Glomerular endothelial cell (primary cell): ENCODE data around the gene ALDH1A1. TPM values are rescaled to one million over a fixed set of nuclear protein-coding genes. Genes with fewer than 3 reads are reported as not detected.

ENCODE experiments used
- DNase-seq: peaks from one replicate; pipeline ENCODE4 v3.0.0-alpha.2; 2011; ENCODE audit warnings: low read depth, low spot score; ENCODE audit errors: extremely low read depth
- total RNA-seq: library from RNA; depleted of rRNA; stranded (reverse); fragments of >200 nt; gene quantifications from 2 replicates; pipeline ENCODE4 v1.2.3, GENCODE V29; 2015

Gene ALDH1A1
- total RNA-seq = 10.5 and 172 TPM in 2 replicates

DNA sequence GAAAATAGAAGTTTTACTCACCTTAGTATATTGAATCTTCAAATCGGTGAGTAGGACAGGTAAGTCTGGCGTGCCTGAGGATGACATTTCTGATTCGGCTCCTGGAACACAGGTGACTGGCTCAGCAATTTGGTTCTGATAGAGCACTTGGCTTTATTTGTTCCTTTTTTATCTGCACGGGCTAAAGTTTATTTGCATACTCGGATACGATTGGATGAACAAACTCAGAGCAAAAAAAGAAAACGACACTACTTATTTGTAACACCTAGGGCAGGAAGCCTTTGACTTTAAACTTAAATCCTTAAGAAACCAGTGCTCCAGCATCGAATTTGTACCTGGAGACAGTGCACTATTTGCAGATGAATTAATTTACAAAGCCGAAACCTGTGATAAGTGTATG, at the start of gene ALDH1A1:
TSS of gene ALDH1A1 (minus strand) at position 140 of the 400 bp plus-strand sequence. CDS start at position 87, 53 bp downstream.
- DNase-seq = no peak

DNA sequence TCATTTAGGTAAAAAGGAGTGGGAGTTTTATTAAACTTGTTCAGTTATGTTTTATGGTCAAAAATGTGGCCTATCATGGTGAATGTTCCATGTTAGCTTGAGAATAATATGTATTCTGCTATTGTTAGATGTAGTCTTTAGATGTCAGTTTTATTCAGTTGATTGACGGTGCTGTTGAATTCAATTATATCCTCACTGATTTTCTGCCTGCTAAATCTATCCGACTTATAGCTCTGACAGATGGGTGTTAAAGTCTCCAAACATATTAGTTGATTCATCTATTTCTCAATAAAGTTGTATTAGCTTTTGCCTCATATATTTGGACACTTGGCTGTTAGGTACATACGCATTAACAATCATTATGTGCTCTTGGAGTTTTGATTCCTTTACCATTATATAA, 49.0 kb upstream of the ALDH1A1 start:
- no peak for DNase-seq

DNA sequence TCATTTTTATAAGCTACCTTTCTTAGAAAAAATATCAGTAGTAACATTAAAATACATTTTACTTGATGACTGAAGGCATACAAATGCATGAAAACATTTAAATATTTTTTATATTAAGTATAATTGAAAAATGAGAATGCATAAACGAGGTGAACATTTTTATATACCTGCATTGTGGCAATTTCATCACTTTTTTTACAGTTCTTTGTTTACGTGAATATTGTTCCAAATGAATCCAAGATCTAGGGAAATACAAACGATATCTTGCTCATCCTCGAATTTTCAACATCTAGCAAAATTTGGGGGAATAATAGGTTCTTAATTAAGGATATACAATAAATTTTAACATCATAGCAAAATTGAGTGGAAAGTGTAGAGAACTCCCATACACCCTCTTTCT, 45.5 kb upstream of the ALDH1A1 start:
- DNase-seq = no peak

DNA sequence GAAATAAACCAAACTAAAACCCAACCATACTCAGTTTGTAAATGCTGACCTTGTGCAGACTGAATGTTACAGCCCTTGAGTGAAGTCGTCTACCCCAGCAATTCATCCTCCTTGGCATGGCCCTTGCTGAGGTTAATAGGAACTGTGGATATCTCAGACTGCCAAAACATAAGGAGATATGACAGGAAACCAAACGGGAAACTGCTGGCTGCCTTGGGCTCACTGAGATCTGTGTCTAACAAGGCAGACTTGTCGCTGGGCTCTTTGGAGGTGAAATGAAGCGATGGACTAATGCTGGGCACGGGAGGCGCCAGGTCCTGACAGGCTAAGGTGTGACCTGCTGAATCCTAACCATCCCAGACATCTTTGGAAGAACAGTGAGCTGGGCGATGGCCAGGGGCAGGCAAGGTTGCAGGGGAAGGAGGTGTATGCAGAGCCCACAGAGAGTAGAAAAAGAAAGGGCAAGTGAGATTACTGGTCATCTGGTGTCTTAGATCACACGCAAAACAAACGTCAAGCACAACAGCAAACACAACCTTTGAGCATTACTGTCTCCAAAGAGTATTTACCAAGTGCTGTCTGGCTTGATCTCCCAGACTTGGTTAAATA, 44.6 kb upstream of the ALDH1A1 start:
- no peak for DNase-seq

DNA sequence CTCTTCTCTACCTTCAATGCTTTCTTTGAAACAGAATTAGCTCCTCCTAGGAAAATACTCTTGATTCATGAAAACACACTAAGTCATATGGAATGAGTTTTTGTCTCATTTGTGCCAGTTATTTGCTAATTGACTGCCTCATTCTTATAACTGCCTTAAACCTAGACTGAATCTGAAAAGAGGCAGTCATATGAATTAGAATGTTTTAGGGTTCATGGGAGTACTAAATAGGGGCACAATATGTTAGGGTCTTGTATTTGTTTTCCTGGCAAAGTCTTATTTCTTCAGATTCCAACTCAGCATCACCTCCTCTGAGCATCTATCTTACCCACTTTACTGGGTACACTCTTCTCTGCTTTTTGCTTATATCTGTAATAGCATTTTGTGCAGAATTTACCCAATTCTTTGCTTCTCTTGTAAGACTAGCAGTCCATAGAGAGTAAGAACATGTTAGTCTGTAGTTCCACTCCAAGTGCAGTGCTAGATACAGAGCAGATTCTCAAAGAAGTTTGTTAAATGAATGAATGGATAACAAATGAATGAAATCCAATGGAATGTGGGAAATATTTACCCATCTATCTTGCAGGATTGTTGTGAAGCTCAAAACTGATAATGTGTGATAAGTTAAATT, 43.9 kb upstream of the ALDH1A1 start:
- no peak for DNase-seq

DNA sequence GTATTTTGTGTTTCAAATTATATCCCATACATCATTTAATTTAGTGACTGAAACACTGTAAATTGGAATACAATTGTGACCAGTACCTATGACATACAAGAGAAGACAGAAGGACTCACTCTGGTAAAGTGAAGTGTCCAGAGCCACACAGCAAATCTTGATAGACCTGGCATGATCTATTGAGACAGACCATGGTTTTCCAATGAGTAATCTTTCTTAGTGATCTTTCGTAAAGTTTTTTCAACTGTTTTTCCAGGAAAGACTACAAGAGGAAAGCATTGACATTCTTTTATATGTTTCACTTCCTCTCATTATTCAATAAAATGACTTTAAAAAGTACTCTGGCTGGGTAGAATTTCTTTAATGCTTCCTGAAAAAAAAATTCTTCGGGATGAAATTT, 43.3 kb upstream of the ALDH1A1 start:
- DNase-seq = peak; percentile 72

DNA sequence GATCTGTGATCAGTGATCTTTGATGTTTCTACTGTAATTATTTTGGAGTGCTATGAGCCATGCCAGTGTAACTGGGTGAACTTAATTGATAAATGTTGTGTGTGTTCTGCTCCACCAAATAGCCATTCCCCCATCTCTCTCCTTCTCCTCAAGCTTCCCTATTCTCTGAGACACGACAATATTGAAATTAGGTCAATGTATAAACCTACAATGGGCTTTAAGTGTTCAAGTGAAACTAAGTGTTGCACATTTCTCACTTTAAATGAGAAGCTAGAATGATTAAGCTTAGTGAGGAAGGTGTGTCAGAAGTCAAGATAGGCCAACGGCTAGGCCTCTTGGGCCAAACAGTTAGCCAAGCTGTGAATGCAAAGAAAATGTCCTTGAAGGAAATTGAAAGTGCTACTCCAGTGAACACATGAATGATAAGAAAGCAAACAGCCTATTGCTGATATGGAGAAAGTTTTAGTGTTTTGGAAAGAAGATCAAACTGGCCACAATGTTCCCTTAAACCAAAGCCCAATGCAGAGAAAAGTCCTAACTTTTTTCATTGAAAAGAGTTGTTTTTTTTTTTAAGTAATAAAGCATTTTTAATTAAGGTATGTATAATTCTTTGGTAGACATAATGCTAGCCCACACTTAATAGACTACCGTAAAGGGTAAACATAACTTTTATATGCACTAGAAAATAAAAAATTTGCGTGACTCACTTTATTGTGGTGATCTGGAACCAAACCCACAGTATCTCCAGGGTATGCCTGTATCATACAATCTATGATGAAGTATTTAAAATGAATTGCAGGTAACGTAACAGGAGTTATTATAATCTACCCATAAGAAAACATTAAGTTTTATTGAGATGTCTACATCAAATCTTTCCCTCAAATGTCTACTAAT, 42.5 kb upstream of the ALDH1A1 start:
- no peak for DNase-seq

DNA sequence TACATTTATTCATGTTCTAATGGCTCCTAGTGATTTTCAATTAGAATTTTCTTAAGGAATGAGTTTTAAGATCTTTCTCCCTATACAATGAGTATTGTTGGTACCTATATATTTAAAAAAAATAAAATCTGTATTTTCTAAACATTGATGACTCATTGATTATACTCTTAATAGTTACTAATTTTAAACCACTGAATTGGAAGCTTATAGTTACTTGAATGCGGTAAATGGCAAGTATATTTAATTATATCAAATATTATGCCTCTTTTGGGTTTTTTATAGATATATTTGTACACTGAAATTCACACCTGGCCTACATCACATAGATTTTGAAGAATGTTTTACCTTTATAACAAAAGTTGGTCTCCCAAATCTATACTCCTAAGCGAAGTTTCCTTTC, 38.9 kb upstream of the ALDH1A1 start:
- DNase-seq = no peak

DNA sequence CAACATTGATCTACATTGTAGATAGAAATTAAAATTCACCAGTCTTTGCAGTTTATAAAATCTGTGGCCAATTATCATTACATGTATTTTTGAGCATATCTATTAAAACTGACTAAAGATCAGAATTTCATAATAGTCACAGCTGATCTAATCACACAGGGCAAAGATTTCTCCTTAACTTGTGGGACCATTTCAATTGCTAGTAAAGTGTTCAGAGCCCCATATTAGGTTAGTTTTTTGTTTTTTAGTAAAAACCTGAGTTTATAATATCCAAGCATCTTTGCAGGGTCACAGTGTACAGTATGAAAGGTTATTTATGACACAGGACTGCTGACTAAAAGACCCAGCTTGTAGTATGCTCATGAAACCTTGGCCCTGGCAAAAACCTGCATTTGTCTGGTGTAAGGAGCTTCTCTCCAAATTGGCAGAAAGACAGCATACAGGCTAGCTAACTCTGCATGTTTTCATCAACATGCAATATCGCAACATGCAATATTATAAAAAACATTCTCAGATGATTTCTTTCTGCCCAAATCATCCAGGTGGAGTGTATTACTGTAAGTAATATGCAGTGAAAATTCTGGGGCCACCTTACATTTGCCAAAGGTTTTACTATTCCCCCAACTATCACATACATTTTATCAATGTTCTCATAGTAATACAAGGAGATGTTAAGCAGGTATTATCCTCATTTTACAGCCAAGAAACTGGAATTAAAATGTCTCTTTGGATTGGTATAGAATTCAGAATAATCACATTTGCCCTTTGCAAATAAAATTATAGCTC, 37.7 kb upstream of the ALDH1A1 start:
- DNase-seq = no peak

DNA sequence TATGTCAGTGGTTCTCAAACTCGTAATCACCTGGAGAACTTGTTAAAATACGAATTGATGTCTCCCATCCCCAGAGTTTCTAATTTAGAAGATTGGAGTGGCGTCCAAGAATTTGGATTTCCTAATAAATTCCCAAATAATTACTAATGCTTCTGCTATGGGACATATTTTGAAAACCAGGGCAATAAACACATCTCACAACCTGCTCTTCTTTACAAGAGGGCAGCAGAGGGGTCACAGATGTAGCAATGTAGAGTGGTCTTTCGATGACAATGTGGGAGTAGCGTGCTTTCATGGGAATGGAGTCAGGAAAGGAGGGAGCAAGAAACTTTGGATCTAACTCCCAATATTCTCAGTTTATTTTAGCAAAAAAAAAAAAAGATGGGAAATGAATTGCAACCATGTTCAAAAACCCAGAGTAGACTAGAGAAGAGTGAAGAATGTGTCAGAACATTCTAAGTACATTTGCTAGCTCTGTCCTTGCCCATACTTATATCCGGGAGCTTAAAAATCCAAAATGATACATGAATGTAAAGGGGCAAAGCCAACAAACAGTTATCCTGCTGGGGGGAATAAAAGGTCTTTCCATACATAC, 33.8 kb upstream of the ALDH1A1 start:
- DNase-seq = no peak

DNA sequence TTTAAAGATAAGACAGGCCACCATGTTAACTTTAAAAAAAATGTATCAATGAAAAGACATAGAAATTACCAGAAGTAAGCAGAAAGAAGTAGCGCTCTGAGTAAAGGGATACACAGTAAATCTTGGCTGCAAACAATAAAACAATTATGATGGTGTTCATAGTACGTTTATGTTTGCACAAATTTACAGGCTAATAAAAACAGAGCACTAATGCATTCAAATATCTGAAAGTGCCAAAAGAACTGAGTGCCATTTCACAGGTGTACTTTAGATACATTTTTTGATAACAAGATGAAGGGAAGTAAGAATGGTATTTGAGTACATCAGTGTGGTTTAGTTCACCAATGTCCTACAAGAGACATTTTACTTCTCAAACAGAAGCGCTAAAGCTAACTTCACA, 32.9 kb upstream of the ALDH1A1 start:
- DNase-seq = no peak

DNA sequence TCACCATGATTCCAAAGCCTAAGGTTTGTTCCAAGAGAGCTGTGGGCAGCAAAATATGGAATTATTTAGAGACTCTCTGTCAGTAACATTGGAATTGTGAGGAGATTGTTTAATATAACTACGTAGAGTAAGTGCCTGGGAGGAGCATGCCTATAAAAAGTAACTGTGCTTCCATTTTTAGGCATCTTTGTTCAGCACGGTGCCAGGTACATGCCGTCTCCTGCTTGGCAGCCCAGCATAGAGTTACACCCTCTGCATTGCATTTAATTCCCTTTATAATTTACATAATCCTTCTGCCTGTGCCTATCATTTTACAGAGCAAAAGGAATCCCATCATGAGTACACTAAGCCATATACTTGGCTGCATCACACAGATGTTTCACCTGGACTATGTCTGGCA, 32.1 kb upstream of the ALDH1A1 start:
- no peak for DNase-seq

DNA sequence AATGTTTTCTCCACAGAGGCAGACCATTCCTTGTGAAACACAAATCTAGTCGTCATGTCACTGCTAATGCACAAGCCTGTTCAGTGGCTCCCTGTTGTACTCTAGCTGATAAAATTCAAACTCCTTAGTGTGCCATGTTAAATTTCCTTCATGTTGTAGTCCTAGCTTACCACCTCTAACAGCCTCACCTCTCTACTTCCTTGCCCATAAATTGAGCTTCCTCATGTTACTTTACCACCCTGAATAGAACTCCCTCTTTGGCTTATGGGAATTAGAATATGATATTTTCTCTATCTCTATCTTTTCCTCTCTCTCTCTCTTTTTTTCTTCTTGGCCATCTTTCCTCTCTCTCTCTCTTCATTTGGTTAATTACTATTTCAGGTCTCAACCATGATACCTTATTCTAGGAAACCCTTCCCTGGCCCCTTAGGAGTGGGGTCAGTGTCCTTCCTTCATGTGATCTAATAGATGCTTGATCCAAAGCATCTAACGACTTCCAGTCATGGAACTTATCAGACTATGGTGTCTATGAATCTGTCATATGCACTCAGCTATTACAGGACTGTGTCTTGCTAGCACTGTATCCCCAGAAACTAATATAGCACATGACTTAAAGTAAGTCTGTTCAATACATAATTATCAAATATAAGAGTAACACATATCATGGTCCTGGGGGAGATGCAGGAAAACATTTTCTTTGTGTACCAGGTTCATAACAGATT, 31.5 kb upstream of the ALDH1A1 start:
- no peak for DNase-seq

DNA sequence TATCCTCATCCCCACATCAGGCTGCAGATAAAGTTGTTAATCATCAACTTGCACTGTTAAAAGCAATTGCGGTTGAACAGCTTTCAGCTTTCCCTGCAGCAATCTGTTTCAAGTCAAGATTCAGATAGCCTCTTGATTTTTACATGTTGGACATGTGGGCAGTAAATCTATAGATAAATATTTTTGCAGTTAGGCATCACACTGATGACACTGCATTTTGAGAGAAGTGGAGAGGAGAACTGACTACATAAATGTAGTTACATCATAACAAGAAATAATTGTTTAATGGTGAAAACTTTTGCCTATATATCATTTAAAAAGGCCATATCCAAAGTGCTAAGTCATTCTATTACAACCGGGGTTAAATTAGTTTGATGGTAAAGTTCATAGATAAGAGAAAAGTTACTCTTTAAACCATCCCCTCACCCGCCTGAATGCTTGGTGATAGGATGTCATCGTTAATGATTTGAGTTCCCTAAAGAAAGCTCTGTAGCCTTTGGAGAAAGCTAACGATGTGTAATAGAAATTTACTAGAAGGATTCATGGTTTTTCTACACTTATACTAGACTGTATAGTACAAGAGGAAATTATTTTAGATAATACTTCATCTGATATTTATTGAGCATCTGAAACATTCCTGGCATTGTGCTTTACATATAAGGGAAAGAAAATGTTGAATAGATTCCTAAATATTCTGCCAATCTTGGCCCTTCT, 30.8 kb upstream of the ALDH1A1 start:
- no peak for DNase-seq

DNA sequence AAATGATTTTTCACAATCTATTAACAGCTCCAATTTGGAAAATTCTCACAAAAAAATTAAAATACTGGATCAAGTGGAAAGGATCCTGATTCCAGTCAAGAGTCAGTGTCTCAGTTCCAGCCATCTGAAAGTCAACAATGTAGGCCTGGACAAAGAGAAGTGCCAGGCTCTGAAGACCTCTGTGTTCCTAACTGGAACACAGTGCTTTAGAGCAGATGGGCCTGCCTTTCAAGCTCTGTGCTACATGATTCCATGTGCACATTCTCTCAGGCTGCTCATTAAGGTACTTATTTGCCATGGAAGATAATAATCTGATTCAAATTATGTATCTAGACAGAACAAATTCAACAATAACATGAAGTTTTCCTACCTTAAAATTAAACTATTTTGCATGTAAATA, 30.2 kb upstream of the ALDH1A1 start:
- DNase-seq = no peak

DNA sequence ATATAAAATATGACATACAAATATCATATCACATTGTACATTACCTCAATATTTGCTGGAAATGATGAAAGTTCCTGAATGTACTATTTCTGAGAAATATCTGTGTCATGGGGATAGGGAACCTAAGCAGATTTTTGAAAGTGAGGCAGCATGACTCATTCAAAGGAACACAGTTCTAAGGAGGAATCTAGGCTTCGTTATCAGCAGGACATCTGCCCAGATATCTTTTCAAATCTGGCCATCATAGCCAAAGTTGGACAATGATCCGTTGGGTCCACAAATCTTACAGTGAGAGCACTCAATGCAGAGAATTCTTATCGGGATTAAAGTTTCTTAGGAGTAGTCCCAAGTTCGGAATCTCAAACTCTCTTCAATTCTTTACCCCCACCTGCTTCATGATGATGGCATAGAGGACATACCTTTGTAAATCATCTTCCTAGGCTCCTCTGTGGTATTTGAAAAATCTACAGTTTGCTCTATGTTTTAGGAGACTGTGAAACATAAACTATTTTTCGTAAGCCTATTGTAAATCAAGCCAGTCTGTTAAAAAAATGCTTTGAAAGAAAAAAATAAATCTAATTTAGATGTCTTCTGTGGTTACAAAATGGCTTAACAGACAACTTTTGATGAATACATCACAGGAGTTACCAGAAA, 29.4 kb upstream of the ALDH1A1 start:
- no peak for DNase-seq

DNA sequence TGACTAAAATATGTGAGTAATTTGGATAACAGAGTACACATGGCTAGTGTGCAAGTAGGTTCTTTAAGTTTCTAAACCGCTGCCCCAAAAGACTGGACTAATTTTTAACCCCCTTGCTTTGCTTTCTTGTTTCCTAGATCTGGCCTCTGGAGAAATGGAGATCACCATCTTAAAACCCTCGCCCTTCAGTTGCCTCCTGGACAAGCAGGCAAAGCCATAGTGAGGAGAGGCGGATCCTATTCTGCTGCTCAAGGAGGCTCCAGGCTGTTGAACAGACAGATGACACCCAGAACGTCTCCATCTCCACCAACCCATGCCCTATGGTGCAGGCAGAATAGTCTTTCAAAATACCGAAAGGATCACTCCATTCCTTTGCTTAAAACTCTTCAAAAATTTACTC, 28.6 kb upstream of the ALDH1A1 start:
- DNase-seq = no peak

DNA sequence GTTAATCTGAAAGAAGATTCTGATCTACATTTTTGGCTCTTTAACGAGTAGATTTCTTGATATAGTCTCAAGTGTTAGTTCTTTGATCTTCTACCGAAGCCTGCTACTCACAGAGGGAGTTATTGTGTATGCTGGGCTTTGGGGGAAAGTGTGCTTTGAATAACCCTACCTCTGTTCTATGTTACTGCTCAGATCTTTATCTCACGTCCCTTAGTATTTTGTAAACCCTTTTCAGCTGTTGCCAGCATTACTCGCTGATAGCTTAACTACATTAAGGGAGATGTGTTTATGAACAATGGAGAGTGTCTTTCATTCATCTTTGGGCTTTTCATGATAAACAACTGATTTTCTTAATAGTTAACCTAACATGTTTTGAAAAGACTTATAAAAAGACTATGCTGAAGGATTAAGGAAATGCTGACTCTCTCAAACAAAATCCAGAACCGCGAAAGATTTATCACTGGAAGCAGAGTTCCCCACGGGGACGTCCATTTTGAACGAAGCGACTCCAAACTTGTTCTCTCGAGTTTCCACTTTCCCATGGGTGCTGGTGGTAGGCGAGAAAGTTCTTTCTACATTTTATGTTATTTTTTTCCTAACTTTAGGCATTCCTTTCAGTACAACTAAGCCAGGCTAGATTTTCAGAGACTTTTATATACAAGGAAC, 27.9 kb upstream of the ALDH1A1 start:
- DNase-seq = no peak
